Measurements from ENCODE around the gene SAP25.

Gene SAP25

DNA sequence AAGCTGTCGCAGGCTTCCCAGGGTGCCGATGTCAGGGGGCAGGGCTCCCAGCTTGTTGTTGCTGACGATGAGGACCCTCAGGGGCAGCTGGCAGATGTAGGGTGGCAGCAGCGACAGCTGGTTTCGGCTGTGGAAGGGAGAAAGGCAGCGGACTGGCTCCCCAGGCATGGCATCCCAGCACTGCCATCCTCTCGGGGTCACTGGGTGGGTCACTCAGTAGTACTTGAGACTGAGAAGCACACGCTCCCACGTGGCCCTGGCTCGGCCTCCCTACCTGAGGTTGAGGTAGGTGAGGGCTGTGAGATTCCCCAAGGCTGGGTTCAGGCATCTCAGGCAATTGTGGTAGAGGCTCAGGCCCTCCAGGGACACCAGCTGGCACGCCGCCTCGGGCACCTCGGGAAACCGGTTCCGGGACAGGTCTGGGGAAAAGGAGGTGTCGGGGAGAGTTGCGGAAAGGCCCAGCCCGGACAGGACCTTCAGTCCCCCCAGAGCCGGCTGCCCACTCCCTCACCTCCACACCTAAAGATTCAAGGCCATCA is 8.4 kb upstream of the SAP25 start:
- no peak overlapping the region for H3K4me3 ChIP-seq (ENCODE audit: low read depth, low read length)
- DNase-seq (ENCODE audit: low read depth, low spot score): no peak
- in situ Hi-C loops (cut with HindIII; ENCODE audit: low sequenced_read_pairs): no loop called here
- TF ChIP-seq, protein P1, sequence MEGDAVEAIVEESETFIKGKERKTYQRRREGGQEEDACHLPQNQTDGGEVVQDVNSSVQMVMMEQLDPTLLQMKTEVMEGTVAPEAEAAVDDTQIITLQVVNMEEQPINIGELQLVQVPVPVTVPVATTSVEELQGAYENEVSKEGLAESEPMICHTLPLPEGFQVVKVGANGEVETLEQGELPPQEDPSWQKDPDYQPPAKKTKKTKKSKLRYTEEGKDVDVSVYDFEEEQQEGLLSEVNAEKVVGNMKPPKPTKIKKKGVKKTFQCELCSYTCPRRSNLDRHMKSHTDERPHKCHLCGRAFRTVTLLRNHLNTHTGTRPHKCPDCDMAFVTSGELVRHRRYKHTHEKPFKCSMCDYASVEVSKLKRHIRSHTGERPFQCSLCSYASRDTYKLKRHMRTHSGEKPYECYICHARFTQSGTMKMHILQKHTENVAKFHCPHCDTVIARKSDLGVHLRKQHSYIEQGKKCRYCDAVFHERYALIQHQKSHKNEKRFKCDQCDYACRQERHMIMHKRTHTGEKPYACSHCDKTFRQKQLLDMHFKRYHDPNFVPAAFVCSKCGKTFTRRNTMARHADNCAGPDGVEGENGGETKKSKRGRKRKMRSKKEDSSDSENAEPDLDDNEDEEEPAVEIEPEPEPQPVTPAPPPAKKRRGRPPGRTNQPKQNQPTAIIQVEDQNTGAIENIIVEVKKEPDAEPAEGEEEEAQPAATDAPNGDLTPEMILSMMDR (IDR thresholded peaks at IDR 0.05; ENCODE audit: low read depth, low read length): no peak

DNA sequence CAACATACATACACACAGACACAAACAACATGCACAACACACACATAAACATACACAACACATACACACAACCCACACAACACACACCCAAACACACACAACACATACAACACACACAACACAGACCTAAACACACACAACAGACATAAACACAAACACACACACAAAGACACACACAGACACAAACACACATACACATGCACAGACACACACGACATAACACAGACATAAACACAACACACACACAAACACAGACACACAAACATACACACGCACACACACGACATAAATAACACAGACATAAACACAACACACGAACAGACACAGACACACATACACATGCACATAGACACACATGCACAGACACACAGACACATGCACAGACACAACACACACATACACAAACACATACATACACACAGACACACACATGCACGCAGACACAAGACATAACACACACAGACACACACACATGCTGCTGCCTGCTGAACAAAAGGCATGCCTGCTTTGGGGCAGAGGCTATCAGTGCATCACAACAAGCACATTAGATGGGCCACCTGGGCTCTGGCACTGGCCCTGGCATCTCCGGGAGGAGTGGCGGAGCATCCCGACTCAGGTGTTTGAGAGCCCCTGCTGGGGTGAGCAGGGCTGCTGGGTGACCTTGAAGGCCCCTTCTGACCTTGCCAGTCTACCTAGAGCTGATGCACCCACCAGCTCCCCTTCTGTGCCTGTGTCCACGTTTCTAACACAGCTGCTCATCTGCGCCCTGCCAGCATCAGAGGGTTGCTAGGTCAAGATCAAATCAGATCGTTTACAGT is 7.0 kb upstream of the SAP25 start:
- in situ Hi-C loops (cut with HindIII; ENCODE audit: low sequenced_read_pairs): no loop called here
- no peak for DNase-seq (ENCODE audit: low read depth, low spot score)
- TF ChIP-seq, protein P1 (IDR thresholded peaks at IDR 0.05; ENCODE audit: low read depth, low read length): no peak
- no peak overlapping the region for H3K4me3 ChIP-seq (ENCODE audit: low read depth, low read length)

DNA sequence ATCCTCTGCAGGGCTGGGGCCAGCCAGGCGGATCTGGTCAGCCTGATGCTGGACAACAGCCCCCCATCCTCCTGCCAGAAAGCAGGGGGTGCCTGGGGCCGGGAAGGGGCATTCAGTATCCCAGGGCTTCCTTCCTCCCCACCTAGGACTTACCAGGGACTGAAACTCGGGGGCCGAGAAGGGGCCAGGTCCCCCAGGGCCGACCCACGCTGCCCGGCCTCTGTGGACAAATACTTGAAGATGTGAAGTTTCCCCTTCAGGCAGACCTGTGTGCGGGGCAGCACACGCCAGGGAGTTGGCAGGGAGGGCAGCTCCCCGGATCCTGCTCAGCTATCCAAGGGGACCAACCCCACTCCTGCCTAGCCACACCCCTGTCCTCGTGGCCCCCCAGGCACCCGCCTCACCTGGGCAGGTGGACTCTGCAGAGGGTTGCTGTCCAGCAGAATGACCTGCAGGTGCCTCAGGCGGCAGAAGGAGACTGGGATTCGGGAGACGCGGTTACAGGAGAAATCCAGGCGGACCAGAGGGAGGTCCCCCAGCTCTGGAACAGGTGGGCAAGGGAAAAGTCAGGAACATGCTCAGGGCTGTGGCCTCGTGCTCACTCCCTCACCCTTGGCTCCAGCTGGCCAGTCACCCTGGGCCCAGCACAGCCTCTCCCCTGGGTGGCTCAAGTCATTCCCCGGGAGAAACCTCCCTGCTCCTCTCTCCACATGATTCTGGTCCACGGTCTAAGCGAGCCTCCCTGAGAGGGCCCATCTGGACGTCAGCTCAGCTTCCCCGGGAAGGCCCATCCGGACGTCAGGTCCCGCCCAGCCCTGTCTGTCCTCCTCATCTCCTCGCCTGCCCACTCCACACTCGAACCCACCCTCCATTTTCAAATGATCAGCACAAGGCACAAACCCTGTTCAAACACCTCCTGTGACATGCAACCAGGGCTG is 4.8 kb upstream of the SAP25 start:
- in situ Hi-C loops (cut with HindIII; ENCODE audit: low sequenced_read_pairs): no loop called here
- H3K4me3 ChIP-seq (ENCODE audit: low read depth, low read length): no peak overlapping the region
- DNase-seq (ENCODE audit: low read depth, low spot score): no peak
- TF ChIP-seq, protein P1 (IDR thresholded peaks at IDR 0.05; ENCODE audit: low read depth, low read length): no peak

DNA sequence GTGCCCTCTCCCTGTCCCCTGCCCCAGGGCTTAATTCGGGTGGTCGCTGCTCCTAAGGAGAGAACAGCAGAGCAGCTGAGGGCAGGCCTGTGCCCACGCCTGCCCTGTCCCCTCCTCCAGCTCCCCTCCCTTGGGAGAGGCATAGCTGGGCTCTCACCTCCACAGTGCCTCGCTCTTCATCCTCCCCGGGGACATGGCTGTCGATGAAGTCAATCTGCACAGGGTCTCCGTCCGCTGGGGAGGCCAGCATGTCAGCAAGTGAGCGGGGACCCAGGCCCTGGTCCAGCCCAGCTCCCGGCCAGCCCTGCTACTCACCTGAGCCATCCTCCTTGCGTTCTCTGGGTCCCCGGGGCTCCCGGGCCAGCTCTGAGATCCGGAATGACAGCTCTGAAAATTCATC is 3.8 kb upstream of the SAP25 start:
- no peak for DNase-seq (ENCODE audit: low read depth, low spot score)
- in situ Hi-C loops (cut with HindIII; ENCODE audit: low sequenced_read_pairs): no loop called here
- no peak overlapping the region for H3K4me3 ChIP-seq (ENCODE audit: low read depth, low read length)
- TF ChIP-seq, protein P1 (IDR thresholded peaks at IDR 0.05; ENCODE audit: low read depth, low read length): no peak

DNA sequence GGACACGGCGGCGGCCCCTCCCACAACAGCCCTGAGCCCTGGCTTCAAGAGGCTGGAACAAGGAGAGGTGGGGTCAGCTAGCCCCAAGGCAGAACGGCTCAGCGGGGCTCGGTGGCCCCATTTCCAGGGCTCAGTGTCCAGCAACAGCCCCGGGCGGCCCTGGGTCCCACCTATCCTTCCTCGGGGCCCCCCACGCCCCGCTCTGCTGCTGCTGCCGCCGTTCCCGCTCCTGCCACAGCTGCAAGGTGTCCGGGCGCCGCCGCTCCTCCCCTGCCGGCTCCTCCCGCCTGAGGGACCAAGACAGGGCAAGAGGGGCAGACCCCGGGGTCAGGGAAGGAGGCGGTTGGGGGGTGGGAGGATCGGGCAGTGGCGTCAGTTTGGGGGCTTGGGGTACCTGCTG is 3.4 kb upstream of the SAP25 start:
- TF ChIP-seq, protein P1 (IDR thresholded peaks at IDR 0.05; ENCODE audit: low read depth, low read length): no peak
- in situ Hi-C loops (cut with HindIII; ENCODE audit: low sequenced_read_pairs): no loop called here
- no peak overlapping the region for H3K4me3 ChIP-seq (ENCODE audit: low read depth, low read length)
- no peak for DNase-seq (ENCODE audit: low read depth, low spot score)

DNA sequence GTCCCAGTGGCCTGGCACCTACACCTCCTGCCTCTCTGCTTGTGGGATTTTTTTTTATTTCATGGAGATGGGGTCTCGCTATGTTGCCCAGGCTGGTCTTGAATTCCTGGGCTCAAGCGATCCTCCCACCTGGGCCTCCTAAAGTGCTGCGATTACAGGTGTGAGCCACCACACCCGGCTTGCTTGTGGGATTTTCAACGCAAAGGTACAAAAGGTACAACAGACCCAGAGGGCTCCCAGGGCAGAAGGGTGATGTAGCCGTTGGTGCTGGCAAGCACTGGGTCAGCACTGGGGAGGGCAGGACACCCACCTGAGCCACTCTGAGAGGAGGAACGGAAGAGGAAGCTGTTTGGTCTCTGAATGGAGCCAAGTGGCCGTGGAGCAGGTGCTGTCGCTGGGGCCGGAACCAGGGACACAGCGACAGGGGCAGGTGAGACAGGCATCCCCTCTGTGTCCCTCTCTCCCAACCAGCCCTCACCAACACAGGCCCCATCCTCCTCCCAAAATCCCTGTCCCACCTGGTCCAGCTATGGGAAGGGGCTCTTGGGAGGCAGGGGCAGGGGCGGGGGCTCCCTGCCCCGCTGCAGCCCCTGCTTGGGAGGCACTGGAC is 2.8 kb upstream of the SAP25 start:
- no peak overlapping the region for H3K4me3 ChIP-seq (ENCODE audit: low read depth, low read length)
- in situ Hi-C loops (cut with HindIII; ENCODE audit: low sequenced_read_pairs): no loop called here
- no peak for DNase-seq (ENCODE audit: low read depth, low spot score)
- TF ChIP-seq, protein P1 (IDR thresholded peaks at IDR 0.05; ENCODE audit: low read depth, low read length): no peak
